H1 (cell line): Measurements from ENCODE around the gene UCHL1. TPM values are rescaled to one million over a fixed set of nuclear protein-coding genes. Genes with fewer than 3 reads are reported as not detected.

Source experiments
- CTCF ChIA-PET: fragments of 300-600 bp; sonication (Branson Sonifier 250); formaldehyde crosslinking; loops from one replicate; lab custom pipeline; 2021; ENCODE audit not compliant: partially characterized antibody; lab: Charles Lee
- POLR2A ChIA-PET: fragments of 300-600 bp; sonication (Branson Sonifier 250); formaldehyde crosslinking; loops from one replicate; lab custom pipeline; 2021; ENCODE audit warnings: inconsistent platforms; ENCODE audit not compliant: partially characterized antibody; lab: Charles Lee
- DNase-seq, 2 experiments: peaks; one replicate each; pipeline versions ENCODE4 v3.0.0 to v3.0.0-alpha.2; 2010 to 2022; ENCODE audit warnings: low spot score in 2 of 2, low read depth in 1 of 2, mixed read lengths in 1 of 2
- FAIRE-seq: peaks from 2 replicates; lab custom pipeline; 2011; peaks lifted over from hg19 to GRCh38; lab: Jason Lieb, UNC
- H2AFZ ChIP-seq: 2 replicates; pipeline ENCODE4 v1.8.1; 2012; ENCODE audit warnings: low read length, inconsistent platforms
- H2AK5ac ChIP-seq: 2 replicates; pipeline ENCODE4 v1.6.1; 2013; ENCODE audit warnings: low read depth, low read length
- H2BK120ac ChIP-seq: replicated peaks from 2 replicates; pipeline ENCODE3; 2013; ENCODE audit warnings: low read depth, low read length, inconsistent platforms
- H2BK12ac ChIP-seq: 2 replicates; pipeline ENCODE4 v1.6.1; 2013; ENCODE audit warnings: low read depth, low read length
- H2BK15ac ChIP-seq: 2 replicates; pipeline ENCODE4 v1.6.1; 2013; ENCODE audit warnings: low read length
- H2BK20ac ChIP-seq: 2 replicates; pipeline ENCODE4 v1.6.1; 2013; ENCODE audit warnings: low read length
- H2BK5ac ChIP-seq: 2 replicates; pipeline ENCODE4 v1.6.1; 2013; ENCODE audit warnings: low read depth, low read length
- H3K14ac ChIP-seq: 2 replicates; pipeline ENCODE4 v1.6.1; 2013; ENCODE audit warnings: inconsistent platforms; ENCODE audit not compliant: insufficient read length
- H3K18ac ChIP-seq: 2 replicates; pipeline ENCODE4 v1.6.1; 2013; ENCODE audit warnings: low read length; ENCODE audit errors: extremely low read depth
- H3K23ac ChIP-seq: 2 replicates; pipeline ENCODE4 v1.6.1; 2013; ENCODE audit warnings: inconsistent platforms; ENCODE audit not compliant: insufficient read length
- H3K23me2 ChIP-seq: 2 replicates; pipeline ENCODE4 v1.6.1; 2013; ENCODE audit warnings: low read depth, low read length
- H3K27ac ChIP-seq: 2 replicates; pipeline ENCODE4 v1.6.1; 2011; ENCODE audit warnings: low read depth, low read length, inconsistent platforms
- H3K27me3 ChIP-seq, 4 experiments: replicated peaks in 1 of 4; 1 replicate in 1 of 4; 2 replicates in 3 of 4; pipeline versions ENCODE4 v1.6.1 to v1.8.1; 2011 to 2013; ENCODE audit warnings: low read length in 3 of 4, mild to moderate bottlenecking in 3 of 4, inconsistent platforms in 2 of 4, mixed read lengths in 2 of 4, moderate library complexity in 1 of 4; ENCODE audit not compliant: control insufficient read depth in 3 of 4, insufficient read depth in 3 of 4; ENCODE audit errors: extremely low read depth in 1 of 4
- H3K36me3 ChIP-seq, 4 experiments: 2 replicates each; pipeline versions ENCODE4 v1.6.1 to v1.8.1; 2011 to 2013; ENCODE audit warnings: mild to moderate bottlenecking in 4 of 4, low read length in 3 of 4, moderate library complexity in 2 of 4, control low read depth in 1 of 4, inconsistent platforms in 1 of 4; ENCODE audit not compliant: insufficient read depth in 4 of 4, control insufficient read depth in 2 of 4
- H3K4ac ChIP-seq: replicated peaks from 2 replicates; pipeline ENCODE3; 2013; ENCODE audit warnings: low read length, low read depth, mixed read lengths, inconsistent platforms; ENCODE audit not compliant: insufficient read length
- H3K4me1 ChIP-seq, 4 experiments: replicated peaks in 1 of 4; 1 replicate in 1 of 4; 2 replicates in 3 of 4; pipeline versions ENCODE4 v1.6.1 to v1.8.1; 2011 to 2013; ENCODE audit warnings: low read length in 3 of 4, inconsistent platforms in 2 of 4, mixed read lengths in 1 of 4; ENCODE audit not compliant: insufficient read depth in 4 of 4, control insufficient read depth in 3 of 4
- H3K4me2 ChIP-seq, 2 experiments: 2 replicates each; pipeline versions ENCODE4 v1.6.1 to v1.8.1; 2011 to 2013; ENCODE audit warnings: low read depth in 2 of 2, low read length in 2 of 2, control low read depth in 1 of 2, inconsistent platforms in 1 of 2, mild to moderate bottlenecking in 1 of 2; ENCODE audit not compliant: insufficient read depth in 1 of 2
- H3K4me3 ChIP-seq, 4 experiments: fragments of 200-600, 300-600 bp in 1 of 4; sonication (generic), shearing (Covaris generic), sonication (Bioruptor Twin) in 1 of 4; 2 replicates each; pipeline versions ENCODE4 v1.5.1 to v1.8.1; 2011 to 2016; ENCODE audit warnings: low read length in 4 of 4, low read depth in 3 of 4, control low read depth in 2 of 4, inconsistent platforms in 2 of 4, mild to moderate bottlenecking in 2 of 4, mixed read lengths in 1 of 4, moderate library complexity in 1 of 4; ENCODE audit not compliant: insufficient read depth in 2 of 4; ENCODE audit errors: extremely low read depth in 1 of 4
- H3K56ac ChIP-seq: replicated peaks from 2 replicates; pipeline ENCODE3; 2013; ENCODE audit warnings: low read depth, mild to moderate bottlenecking, mixed read lengths, low read length, inconsistent platforms; ENCODE audit not compliant: insufficient read length
- H3K79me1 ChIP-seq: 2 replicates; pipeline ENCODE4 v1.6.1; 2013; ENCODE audit warnings: low read depth, low read length, control low read depth
- H3K79me2 ChIP-seq, 2 experiments: 2 replicates each; pipeline versions ENCODE4 v1.6.1 to v1.8.1; 2012 to 2013; ENCODE audit warnings: low read length in 2 of 2, mild to moderate bottlenecking in 2 of 2, inconsistent platforms in 1 of 2; ENCODE audit not compliant: insufficient read depth in 2 of 2, control insufficient read depth in 1 of 2
- H3K9ac ChIP-seq, 4 experiments: replicated peaks in 1 of 4; 1 replicate in 1 of 4; 2 replicates in 3 of 4; pipeline versions ENCODE4 v1.6.1 to v1.8.1; 2011 to 2013; ENCODE audit warnings: low read depth in 3 of 4, low read length in 3 of 4, control low read depth in 2 of 4, mild to moderate bottlenecking in 2 of 4, moderate library complexity in 2 of 4, inconsistent platforms in 1 of 4; ENCODE audit errors: extremely low read depth in 1 of 4
- H3K9me3 ChIP-seq, 2 experiments: 2 replicates each; pipeline versions ENCODE4 v1.6.1 to v1.8.1; 2012 to 2013; ENCODE audit warnings: mild to moderate bottlenecking in 2 of 2, moderate library complexity in 2 of 2, control low read depth in 1 of 2, inconsistent platforms in 1 of 2, low read depth in 1 of 2, low read length in 1 of 2, mixed read lengths in 1 of 2; ENCODE audit not compliant: insufficient read depth in 2 of 2
- H4K20me1 ChIP-seq, 2 experiments: replicated peaks in 1 of 2; 2 replicates each; pipeline versions ENCODE3 to v1.8.1; 2011 to 2013; ENCODE audit warnings: inconsistent platforms in 2 of 2, low read length in 2 of 2, mild to moderate bottlenecking in 1 of 2; ENCODE audit not compliant: insufficient read depth in 2 of 2, control insufficient read depth in 1 of 2
- H4K5ac ChIP-seq: 2 replicates; pipeline ENCODE4 v1.6.1; 2013; ENCODE audit warnings: low read length, low read depth, mixed read lengths, inconsistent platforms; ENCODE audit not compliant: insufficient read length
- H4K8ac ChIP-seq: 2 replicates; pipeline ENCODE4 v1.8.0; 2013; ENCODE audit warnings: mild to moderate bottlenecking, moderate library complexity, low read length, inconsistent platforms; ENCODE audit not compliant: insufficient read depth; ENCODE audit errors: extremely low read depth
- H4K91ac ChIP-seq: replicated peaks from 2 replicates; pipeline ENCODE3; 2013; ENCODE audit warnings: low read length, mixed read lengths, inconsistent platforms; ENCODE audit not compliant: insufficient read length
- BCL11A ChIP-seq, 2 experiments: IDR thresholded peaks; one replicate each; pipeline ENCODE4 v1.6.1; 2011; ENCODE audit warnings: low read depth in 2 of 2, low read length in 2 of 2, mild to moderate bottlenecking in 2 of 2
- EZH2 ChIP-seq: fragments of 200-600 bp; sonication (generic); IDR thresholded peaks from 2 replicates; pipeline ENCODE4 v1.7.1; 2012; ENCODE audit warnings: low read depth, mild to moderate bottlenecking, moderate library complexity, low read length, inconsistent platforms; ENCODE audit not compliant: severe bottlenecking
- RAD21 ChIP-seq, 2 experiments: IDR thresholded peaks in 1 of 2; conservative IDR thresholded peaks in 1 of 2; 2 replicates each; pipeline ENCODE4 v1.6.1; 2011; ENCODE audit warnings: low read depth in 2 of 2, low read length in 2 of 2, improper control_type of control experiment in 1 of 2, inconsistent platforms in 1 of 2, mild to moderate bottlenecking in 1 of 2, moderate library complexity in 1 of 2
- WGBS, 2 experiments: shearing (Covaris generic) in 1 of 2; methylation state at CpG; one replicate each; pipeline versions ENCODE4 v1.1.6 to v1.1.7; 2013 to 2015; ENCODE audit warnings: low lambda C conversion rate in 2 of 2, mixed read lengths in 2 of 2, inconsistent platforms in 1 of 2, low coverage in 1 of 2, missing lambda C conversion rate in 1 of 2; ENCODE audit not compliant: insufficient replicate concordance in 2 of 2, insufficient coverage in 1 of 2, insufficient read length in 1 of 2; ENCODE audit errors: extremely low coverage in 1 of 2, missing lambda C conversion rate in 1 of 2; 5-methylcytosine and 5-hydroxymethylcytosine counted together
- polyA plus RNA-seq, 7 experiments: library from polyadenylated mRNA; depleted of rRNA in 3 of 7; stranded (reverse) in 5 of 7; unstranded in 2 of 7; fragments of >200 nt in 5 of 7; fragments of 200-250 nt in 2 of 7; gene quantifications; 1 replicate in 5 of 7; 2 replicates in 1 of 7; 4 replicates in 1 of 7; pipeline versions ENCODE4 v1.2.1 to v1.2.3, GENCODE V29; 2011 to 2013; ENCODE audit warnings: missing spikeins in 2 of 7, mixed read lengths in 2 of 7
- total RNA-seq: library from RNA; stranded (reverse); fragmentation: NEBNext Ultra II Directional; extraction: Animal tissue kit (Norgen Biotek cat#: 25700); gene quantifications from 2 replicates; pipeline ENCODE4 v1.2.1, GENCODE V29; 2021
- TF ChIP-seq, protein P1 (sequence below), 3 experiments: IDR thresholded peaks; 1 replicate in 2 of 3; 2 replicates in 1 of 3; pipeline versions ENCODE4 v1.5.1 to v1.6.1; 2011; ENCODE audit warnings: low read length in 3 of 3, mild to moderate bottlenecking in 3 of 3, inconsistent platforms in 2 of 3, low read depth in 1 of 3, moderate library complexity in 1 of 3; ENCODE audit not compliant: insufficient read depth in 1 of 3; ENCODE audit errors: control extremely low read depth in 1 of 3

UCHL1 gene
- total and polyA plus RNA-seq, 2 of the 8 experiments (the other 6 are each of a cell fraction or from before 2014, with no cell fraction given): 781 to 1,717 TPM

DNA sequence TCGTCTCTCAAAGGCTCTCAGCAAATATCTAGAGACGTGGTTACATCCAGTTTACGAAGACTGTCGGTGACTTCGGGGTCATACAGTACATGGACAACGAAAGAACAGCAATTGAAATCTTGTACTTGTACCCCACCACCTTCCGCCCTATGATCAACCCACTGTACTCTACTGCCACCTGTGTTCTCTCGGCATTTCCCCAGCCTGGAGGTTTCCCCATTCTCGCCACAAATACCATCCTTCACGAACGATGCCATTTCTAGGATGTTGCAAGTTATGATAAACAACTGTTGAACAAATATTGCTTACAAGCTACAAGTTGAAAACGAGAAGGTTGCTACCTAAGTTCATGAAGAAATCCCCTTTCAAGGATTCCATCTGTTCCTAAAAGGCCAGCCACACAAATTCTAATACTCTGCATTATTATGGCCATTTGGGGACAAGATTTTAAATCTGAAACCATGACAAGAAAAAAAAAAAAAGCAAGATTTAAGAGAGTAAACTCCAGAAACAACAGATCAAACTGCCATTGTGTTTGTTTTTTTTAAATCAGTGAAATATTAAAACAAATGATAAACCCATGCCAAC is 44.0 kb upstream of the UCHL1 start:
- peaks cover 0 to 55% of the 10 kb centered on the region in 2 experiments; a peak in 3 of 4 replicates for H3K79me2 ChIP-seq
- TF ChIP-seq EZH2 (no peak), RAD21 (IDR thresholded peaks at IDR 0.05 in 1 of 2, conservative IDR thresholded peaks at IDR 0.05 in 1 of 2; ENCODE audit: low read depth in 2 of 2, low read length in 2 of 2) (peak; percentile 83 to 85), BCL11A (IDR thresholded peaks at IDR 0.05; ENCODE audit: low read depth in 2 of 2, low read length in 2 of 2) (no peak)
- TF ChIP-seq, protein P1, sequence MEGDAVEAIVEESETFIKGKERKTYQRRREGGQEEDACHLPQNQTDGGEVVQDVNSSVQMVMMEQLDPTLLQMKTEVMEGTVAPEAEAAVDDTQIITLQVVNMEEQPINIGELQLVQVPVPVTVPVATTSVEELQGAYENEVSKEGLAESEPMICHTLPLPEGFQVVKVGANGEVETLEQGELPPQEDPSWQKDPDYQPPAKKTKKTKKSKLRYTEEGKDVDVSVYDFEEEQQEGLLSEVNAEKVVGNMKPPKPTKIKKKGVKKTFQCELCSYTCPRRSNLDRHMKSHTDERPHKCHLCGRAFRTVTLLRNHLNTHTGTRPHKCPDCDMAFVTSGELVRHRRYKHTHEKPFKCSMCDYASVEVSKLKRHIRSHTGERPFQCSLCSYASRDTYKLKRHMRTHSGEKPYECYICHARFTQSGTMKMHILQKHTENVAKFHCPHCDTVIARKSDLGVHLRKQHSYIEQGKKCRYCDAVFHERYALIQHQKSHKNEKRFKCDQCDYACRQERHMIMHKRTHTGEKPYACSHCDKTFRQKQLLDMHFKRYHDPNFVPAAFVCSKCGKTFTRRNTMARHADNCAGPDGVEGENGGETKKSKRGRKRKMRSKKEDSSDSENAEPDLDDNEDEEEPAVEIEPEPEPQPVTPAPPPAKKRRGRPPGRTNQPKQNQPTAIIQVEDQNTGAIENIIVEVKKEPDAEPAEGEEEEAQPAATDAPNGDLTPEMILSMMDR (IDR thresholded peaks at IDR 0.05; ENCODE audit: control extremely low read depth in 1 of 3, insufficient read depth in 1 of 3, low read depth in 1 of 3, low read length in 3 of 3): peak; percentile 71 to 77 (median 73)
- TF ChIP-seq, all 59 proteins: peak for 2
- H2AFZ ChIP-seq: no peak overlapping the region
- peaks cover 3 to 12% (median 6%) of the 10 kb centered on the region in 4 experiments; a peak in 6 of 7 replicates for H3K4me1 ChIP-seq
- no peak overlapping the region for H2BK15ac ChIP-seq
- H3K56ac ChIP-seq: no peak overlapping the region
- H3K27ac ChIP-seq: no peak overlapping the region
- no peak overlapping the region for H4K8ac ChIP-seq
- H3K18ac ChIP-seq: no peak overlapping the region
- H2AK5ac ChIP-seq: no peak overlapping the region
- no peak overlapping the region for H2BK120ac ChIP-seq
- CTCF ChIA-PET: interaction anchor here (0.7 to 11.0 kb wide), 29 partner anchors 8 to 304 kb away, joined by 3 to 167 read pairs (median 5); no protein-coding TSS in a partner anchor
- POLR2A ChIA-PET: interaction anchor here (0.5 to 5.6 kb wide), 8 partner anchors 8 to 615 kb away, joined by 3 to 86 read pairs (median 6); partner anchors contain the start of gene UCHL1
- no peak overlapping the region for H4K5ac ChIP-seq
- no peak overlapping the region for H3K14ac ChIP-seq
- no peak overlapping the region for H2BK12ac ChIP-seq
- H3K23me2 ChIP-seq: peaks cover 10% of the 10 kb centered on the region
- H3K9me3 ChIP-seq: no peaks in the 10 kb centered on the region
- H3K36me3 ChIP-seq: no peaks in the 10 kb centered on the region
- no peak overlapping the region for H3K9ac ChIP-seq
- H4K20me1 ChIP-seq: peaks cover 0 to 2% of the 10 kb centered on the region in 2 experiments
- H3K4me3 ChIP-seq: peak overlapping the region; percentile 55 to 88 (median 85); a peak in 7 of 8 replicates
- peak; percentile 52 for FAIRE-seq
- no peaks in the 10 kb centered on the region; a peak in 1 of 7 replicates for H3K27me3 ChIP-seq
- H2BK20ac ChIP-seq: no peak overlapping the region
- 49% methylated on average over 12 of the region's 12 CpGs; no CpG with 5 or more reads in 1 of the 2 experiments for WGBS, 2 experiments
- peaks cover 5% of the 10 kb centered on the region for H3K79me1 ChIP-seq
- H4K91ac ChIP-seq: no peak overlapping the region
- no peak overlapping the region for H3K23ac ChIP-seq
- no peak for DNase-seq
- H3K4ac ChIP-seq: no peak overlapping the region
- no peak overlapping the region for H2BK5ac ChIP-seq
- H3K4me2 ChIP-seq: peak overlapping the region; percentile 92
